Testis (tissue), 3 donors: Measurements from ENCODE around the gene STXBP6. TPM values are rescaled to one million over a fixed set of nuclear protein-coding genes. Genes with fewer than 3 reads are reported as not detected.
"Not testable (repeated sequence)": the region's sequence is repeated elsewhere in the genome, so short reads cannot be mapped to it uniquely, and the experiment has no call there.

ENCODE experiments used
- DNase-seq: peaks from one replicate; pipeline ENCODE4 v3.0.0-alpha.2; 2019
- H3K27ac ChIP-seq, 2 donors: fragments of 200-600 bp; sonication (generic); one replicate each; pipeline ENCODE4 v1.5.1; 2019
- H3K27me3 ChIP-seq: fragments of 200-600 bp; sonication (generic); one replicate; pipeline ENCODE4 v1.5.1; 2019
- H3K36me3 ChIP-seq: fragments of 200-600 bp; sonication (generic); one replicate; pipeline ENCODE4 v1.5.1; 2017; ENCODE audit warnings: low read depth; ENCODE audit errors: missing control alignments
- H3K4me1 ChIP-seq: fragments of 200-600 bp; sonication (generic); one replicate; pipeline ENCODE4 v1.5.1; 2019
- H3K4me3 ChIP-seq, 2 donors: fragments of 200-600 bp; sonication (generic); one replicate each; pipeline ENCODE4 v1.5.1; 2017 to 2019
- H3K9me3 ChIP-seq: fragments of 200-600 bp; sonication (generic); one replicate; pipeline ENCODE4 v1.5.1; 2017
- POLR2A ChIP-seq: fragments of 450-650 bp; IDR thresholded peaks from one replicate; pipeline ENCODE4 v1.6.1; 2017; ENCODE audit warnings: antibody characterized with exemption, mild to moderate bottlenecking, moderate library complexity
- WGBS, 2 donors: methylation state at CpG; one replicate each; pipeline ENCODE4 v1.1.5; 2018; 5-methylcytosine and 5-hydroxymethylcytosine counted together
- intact Hi-C: fragments of 100-400 bp; cut with DNase I; formaldehyde crosslinking; loops from one replicate; pipeline ENCODE4 v1.15.1; 2023; ENCODE audit warnings: low total_unique reads
- polyA plus RNA-seq: library from polyadenylated mRNA; stranded (reverse); fragments of 350-450 nt; fragmentation: Illumina TruSeq; extraction: RNeasy Lipid Tissue Mini Kit (QIAGEN cat#74804); gene quantifications from one replicate; pipeline ENCODE4 v1.2.3, GENCODE V29; 2014; ENCODE audit warnings: low read depth, low replicate concordance; ENCODE audit not compliant: insufficient read depth
- total RNA-seq, 2 donors: library from RNA; depleted of rRNA; stranded (reverse); fragments of >200 nt; gene quantifications; one replicate each; pipeline ENCODE4 v1.2.3, GENCODE V29; 2016
- TF ChIP-seq, protein P1 (sequence below), 3 experiments: fragments of 450-650 bp in 2 of 3; fragments of 200-600 bp in 1 of 3; sonication (generic) in 1 of 3; IDR thresholded peaks; one replicate each; pipeline ENCODE4 v1.5.1; 2016 to 2019; ENCODE audit warnings: antibody characterized with exemption in 3 of 3, mild to moderate bottlenecking in 2 of 3, moderate library complexity in 1 of 3

The STXBP6 gene
- total and polyA plus RNA-seq, 3 donors from 2014 or later: 4.7 to 11.3 (median 8.6) TPM

DNA sequence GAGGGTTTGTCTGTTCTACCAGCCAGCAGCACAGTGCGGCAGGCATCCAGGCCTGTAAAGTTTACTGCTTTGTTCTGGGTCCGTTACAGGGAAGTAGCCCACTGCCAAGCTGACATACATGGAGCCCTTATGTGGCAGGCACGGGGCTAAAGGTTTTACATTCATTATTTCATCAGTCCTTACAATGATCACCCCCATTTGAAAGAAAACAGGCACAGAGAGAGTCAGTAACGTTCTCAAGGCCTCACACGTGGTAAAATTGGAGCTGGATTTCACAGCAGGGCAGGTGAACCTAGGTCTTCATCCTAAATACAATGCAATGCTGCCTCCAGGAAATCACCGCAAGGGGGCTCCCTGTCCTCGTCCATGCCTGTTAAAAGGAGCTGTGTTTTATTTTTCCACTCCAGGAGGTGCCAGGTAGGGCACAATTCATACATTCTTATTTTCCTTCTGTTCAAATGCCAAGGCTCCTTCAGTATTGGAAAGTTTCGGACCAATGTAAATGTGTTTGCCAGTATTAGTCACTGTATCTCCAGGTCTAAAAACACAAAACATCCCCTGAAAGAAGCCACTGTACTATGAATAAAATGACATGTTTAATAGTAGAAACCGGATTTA is 243.8 kb downstream of the STXBP6 start:
- no peak overlapping the region for H3K27ac ChIP-seq
- intact Hi-C loops: no loop called here
- DNase-seq: peak; percentile 80

DNA sequence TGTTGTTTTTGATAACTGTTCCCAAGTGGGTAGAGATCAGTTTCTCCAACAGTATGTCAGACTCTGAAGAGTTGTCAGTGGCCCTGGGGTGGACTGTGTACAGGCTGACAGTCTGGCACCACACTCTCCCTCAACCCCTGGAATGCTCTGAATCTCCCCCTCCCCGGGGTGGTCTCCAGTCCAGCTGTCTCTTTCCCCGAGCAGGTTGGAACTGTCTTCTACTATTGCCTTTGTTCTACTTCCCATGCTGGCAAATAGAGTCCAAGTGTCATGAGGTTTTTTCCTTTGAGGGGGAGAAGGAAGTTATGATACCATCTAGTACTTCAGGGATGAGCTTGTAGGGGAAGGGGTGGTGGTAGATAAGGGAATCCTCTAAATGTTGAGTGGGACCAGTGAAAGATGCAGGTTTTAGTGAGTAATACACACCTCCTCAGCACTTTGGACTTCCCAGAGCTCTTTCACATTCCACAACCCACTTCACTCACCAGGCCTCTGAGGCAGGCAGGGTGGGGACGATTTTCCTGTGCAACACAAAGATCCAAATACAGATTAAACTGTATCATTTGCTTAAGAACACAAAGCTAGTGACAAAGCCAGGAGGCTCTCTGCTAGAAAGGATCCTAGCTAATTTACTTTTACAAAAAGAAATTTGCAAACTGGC is 245.3 kb downstream of the STXBP6 start:
- DNase-seq: no peak
- Histone ChIP-seq H3K27ac (no peak overlapping the region), H3K4me3 (no peak overlapping the region), H3K36me3 (no peaks in the 10 kb centered on the region), H3K27me3 (no peaks in the 10 kb centered on the region), H3K9me3 (no peaks in the 10 kb centered on the region), H3K4me1 (no peaks in the 10 kb centered on the region)
- no peak for TF ChIP-seq POLR2A
- TF ChIP-seq, protein P1, sequence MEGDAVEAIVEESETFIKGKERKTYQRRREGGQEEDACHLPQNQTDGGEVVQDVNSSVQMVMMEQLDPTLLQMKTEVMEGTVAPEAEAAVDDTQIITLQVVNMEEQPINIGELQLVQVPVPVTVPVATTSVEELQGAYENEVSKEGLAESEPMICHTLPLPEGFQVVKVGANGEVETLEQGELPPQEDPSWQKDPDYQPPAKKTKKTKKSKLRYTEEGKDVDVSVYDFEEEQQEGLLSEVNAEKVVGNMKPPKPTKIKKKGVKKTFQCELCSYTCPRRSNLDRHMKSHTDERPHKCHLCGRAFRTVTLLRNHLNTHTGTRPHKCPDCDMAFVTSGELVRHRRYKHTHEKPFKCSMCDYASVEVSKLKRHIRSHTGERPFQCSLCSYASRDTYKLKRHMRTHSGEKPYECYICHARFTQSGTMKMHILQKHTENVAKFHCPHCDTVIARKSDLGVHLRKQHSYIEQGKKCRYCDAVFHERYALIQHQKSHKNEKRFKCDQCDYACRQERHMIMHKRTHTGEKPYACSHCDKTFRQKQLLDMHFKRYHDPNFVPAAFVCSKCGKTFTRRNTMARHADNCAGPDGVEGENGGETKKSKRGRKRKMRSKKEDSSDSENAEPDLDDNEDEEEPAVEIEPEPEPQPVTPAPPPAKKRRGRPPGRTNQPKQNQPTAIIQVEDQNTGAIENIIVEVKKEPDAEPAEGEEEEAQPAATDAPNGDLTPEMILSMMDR (IDR thresholded peaks at IDR 0.05): no peak
- 42 to 77% methylated on average over 3 of the region's 3 CpGs for WGBS, 2 donors
- intact Hi-C loops: no loop called here

More for the DNA sequence above, 243.8 kb downstream of the STXBP6 start:
- TF ChIP-seq, protein P1 (IDR thresholded peaks at IDR 0.05): peak; percentile 22 to 47 (median 36)
- no peak for TF ChIP-seq POLR2A
- no peaks in the 10 kb centered on the region for H3K36me3 ChIP-seq
- H3K9me3 ChIP-seq: no peaks in the 10 kb centered on the region
- WGBS, 2 donors: 43 to 54% methylated on average over 9 of the region's 9 CpGs
- H3K4me1 ChIP-seq: no peaks in the 10 kb centered on the region
- H3K27me3 ChIP-seq: no peaks in the 10 kb centered on the region
- H3K4me3 ChIP-seq: no peak overlapping the region

DNA sequence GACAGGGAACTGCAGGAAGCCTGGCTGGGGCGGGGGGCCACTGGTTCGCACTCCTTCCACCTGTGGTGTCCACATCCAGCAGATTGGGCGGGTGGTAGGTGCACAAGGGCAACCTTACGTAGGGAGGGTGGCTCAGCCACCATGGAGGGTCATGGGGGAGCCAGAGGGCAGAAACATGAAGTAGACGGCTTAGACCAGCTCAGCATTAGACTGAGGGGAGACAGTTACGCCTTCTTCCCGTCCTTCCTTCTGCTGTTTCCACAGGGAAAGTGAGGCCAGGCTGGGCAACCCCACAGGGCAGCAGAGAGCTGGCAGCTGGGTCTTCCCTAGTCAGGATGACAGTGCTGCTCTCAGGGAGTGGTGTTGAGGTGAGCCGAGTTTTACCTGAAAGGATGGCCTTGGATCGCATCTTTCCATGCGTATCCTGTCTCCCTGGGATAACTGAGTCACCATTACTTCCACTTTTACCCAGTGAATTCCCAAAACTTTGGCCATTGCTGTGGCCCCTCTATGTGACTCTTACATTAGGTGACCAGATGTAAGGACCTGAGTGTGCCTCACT is 245.9 kb downstream of the STXBP6 start:
- H3K36me3 ChIP-seq: no peaks in the 10 kb centered on the region
- intact Hi-C loops: no loop called here
- H3K27me3 ChIP-seq: no peaks in the 10 kb centered on the region
- no peaks in the 10 kb centered on the region for H3K4me1 ChIP-seq
- DNase-seq: no peak
- no peak for TF ChIP-seq POLR2A
- TF ChIP-seq, protein P1 (IDR thresholded peaks at IDR 0.05): no peak
- no peak overlapping the region for H3K27ac ChIP-seq
- H3K9me3 ChIP-seq: no peaks in the 10 kb centered on the region
- 73 to 81% methylated on average over 8 to 10 of the region's 10 CpGs for whole genome bisulfite sequencing, 2 donors
- no peak overlapping the region for H3K4me3 ChIP-seq

DNA sequence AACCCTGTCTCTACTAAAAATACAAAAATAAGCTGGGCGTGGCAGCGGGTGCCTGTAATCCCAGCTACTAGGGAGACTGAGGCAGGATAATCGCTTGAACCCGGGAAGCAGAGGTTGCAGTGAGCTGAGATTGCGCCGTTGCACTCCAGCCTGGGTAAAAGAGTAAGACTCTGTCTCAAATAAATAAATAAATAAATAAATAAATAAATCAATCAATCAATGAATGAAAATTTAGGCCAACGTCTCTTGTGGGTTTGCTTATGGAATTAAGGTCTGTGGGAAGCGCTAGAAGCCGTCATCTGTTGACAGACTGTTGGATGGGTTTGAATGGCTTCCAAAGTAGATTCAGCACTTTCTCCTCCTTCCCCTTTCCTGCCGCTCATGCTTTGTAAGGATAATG is 246.5 kb downstream of the STXBP6 start:
- H3K9me3 ChIP-seq, H3K4me1 ChIP-seq, H3K4me3 ChIP-seq, intact Hi-C loops, H3K27me3 ChIP-seq, H3K27ac ChIP-seq, H3K36me3 ChIP-seq, DNase-seq: not testable (repeated sequence)
- 82 to 92% methylated on average over 10 of the region's 10 CpGs for whole genome bisulfite sequencing, 2 donors

DNA sequence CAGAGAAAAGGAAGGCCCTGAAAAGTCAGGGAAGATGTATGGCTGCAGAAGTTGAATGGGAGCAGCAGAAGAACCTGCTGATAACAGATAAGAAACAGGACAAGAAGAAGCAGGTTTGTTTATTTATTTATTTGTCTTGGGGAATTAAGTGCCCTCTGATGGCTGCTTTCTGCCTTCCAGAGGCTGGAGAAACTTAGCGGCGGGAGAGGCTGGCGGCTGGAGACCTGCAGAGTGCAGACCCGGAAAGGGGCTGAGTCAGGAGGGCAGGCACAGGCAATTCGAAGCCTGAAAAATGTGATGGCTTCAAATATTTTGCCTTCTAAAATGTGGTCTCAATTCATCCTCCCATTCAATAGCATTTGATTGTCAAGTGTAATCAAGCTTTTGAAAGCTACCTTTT is 247.7 kb downstream of the STXBP6 start:
- Histone ChIP-seq H3K4me1 (no peaks in the 10 kb centered on the region), H3K4me3 (no peak overlapping the region), H3K36me3 (no peaks in the 10 kb centered on the region), H3K27me3 (no peaks in the 10 kb centered on the region), H3K27ac (no peak overlapping the region), H3K9me3 (no peaks in the 10 kb centered on the region)
- intact Hi-C loops: no loop called here
- 77 to 79% methylated on average over 5 of the region's 5 CpGs for WGBS, 2 donors
- TF ChIP-seq POLR2A: no peak
- TF ChIP-seq, protein P1 (IDR thresholded peaks at IDR 0.05): no peak
- DNase-seq: no peak
